Measurements from ENCODE around the gene RBBP7.

Gene RBBP7

GRCh38 chrX:16876696-16877095 lies 6.5 kb upstream of the RBBP7 start:
- no peak for TF ChIP-seq TAF1 (IDR thresholded peaks at IDR 0.05; ENCODE audit: borderline replicate concordance, insufficient read depth, low read length)
- no peak for TF ChIP-seq SIN3A (IDR thresholded peaks at IDR 0.05; ENCODE audit: borderline replicate concordance, insufficient read depth, low read length)
- TF ChIP-seq POLR2AphosphoS5 (IDR thresholded peaks at IDR 0.05; ENCODE audit: low read depth, low read length) = no peak
- TF ChIP-seq REST (IDR thresholded peaks at IDR 0.05; ENCODE audit: insufficient read depth in 1 of 2, low read depth in 2 of 2, low read length in 2 of 2) = no peak
- TF ChIP-seq FOXP2 (optimal IDR thresholded peaks at IDR 0.05; ENCODE audit: borderline replicate concordance, extremely low read depth, extremely low read length, insufficient read depth) = no peak

DNA sequence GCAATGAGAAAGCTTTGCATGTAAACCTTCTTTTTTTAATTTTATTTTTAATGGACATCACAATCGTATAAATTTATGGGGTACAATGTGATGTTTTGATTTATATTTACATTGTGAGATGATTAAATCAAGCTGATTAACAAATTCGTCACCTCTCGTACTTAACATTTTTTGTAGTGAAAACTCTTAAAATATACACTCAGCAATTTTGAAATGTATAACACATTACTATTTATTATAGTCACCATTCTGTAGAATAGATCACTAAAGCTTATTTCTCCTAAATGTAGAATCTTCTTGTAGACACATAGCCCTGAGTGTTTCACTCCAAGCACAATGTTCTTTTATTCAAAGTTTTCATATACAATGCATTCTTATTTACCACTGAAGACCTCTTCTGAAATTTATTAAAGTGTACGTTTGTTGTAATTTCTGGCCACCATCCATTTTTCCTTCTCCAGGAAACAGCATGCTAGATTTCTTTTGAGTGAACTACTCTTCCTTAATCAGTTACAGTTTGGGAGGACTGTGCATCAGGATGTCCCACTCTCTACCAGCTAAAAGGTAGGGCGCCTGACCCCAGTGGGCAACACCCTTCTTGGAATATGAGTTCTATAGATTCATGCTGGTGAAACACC lies 4.4 kb upstream of the RBBP7 start:
- TF ChIP-seq FOXP2 (optimal IDR thresholded peaks at IDR 0.05; ENCODE audit: borderline replicate concordance, extremely low read depth, extremely low read length, insufficient read depth) (no peak), SIN3A (IDR thresholded peaks at IDR 0.05; ENCODE audit: borderline replicate concordance, insufficient read depth, low read length) (no peak), TAF1 (IDR thresholded peaks at IDR 0.05; ENCODE audit: borderline replicate concordance, insufficient read depth, low read length) (no peak), POLR2AphosphoS5 (IDR thresholded peaks at IDR 0.05; ENCODE audit: low read depth, low read length) (no peak), REST (IDR thresholded peaks at IDR 0.05; ENCODE audit: insufficient read depth in 1 of 2, low read depth in 2 of 2, low read length in 2 of 2) (no peak)

GRCh38 chrX:16873106-16873505 lies 2.9 kb upstream of the RBBP7 start:
- TF ChIP-seq TAF1 (IDR thresholded peaks at IDR 0.05; ENCODE audit: borderline replicate concordance, insufficient read depth, low read length) = no peak
- TF ChIP-seq SIN3A (IDR thresholded peaks at IDR 0.05; ENCODE audit: borderline replicate concordance, insufficient read depth, low read length) = no peak
- TF ChIP-seq REST (IDR thresholded peaks at IDR 0.05; ENCODE audit: insufficient read depth in 1 of 2, low read depth in 2 of 2, low read length in 2 of 2) = no peak
- no peak for TF ChIP-seq FOXP2 (optimal IDR thresholded peaks at IDR 0.05; ENCODE audit: borderline replicate concordance, extremely low read depth, extremely low read length, insufficient read depth)
- no peak for TF ChIP-seq POLR2AphosphoS5 (IDR thresholded peaks at IDR 0.05; ENCODE audit: low read depth, low read length)

GRCh38 chrX:16870862-16871815 lies 977 bp upstream of the RBBP7 start:
- no peak for TF ChIP-seq SIN3A (IDR thresholded peaks at IDR 0.05; ENCODE audit: borderline replicate concordance, insufficient read depth, low read length)
- TF ChIP-seq TAF1 (IDR thresholded peaks at IDR 0.05; ENCODE audit: borderline replicate concordance, insufficient read depth, low read length) = no peak
- no peak for TF ChIP-seq FOXP2 (optimal IDR thresholded peaks at IDR 0.05; ENCODE audit: borderline replicate concordance, extremely low read depth, extremely low read length, insufficient read depth)
- TF ChIP-seq POLR2AphosphoS5 (IDR thresholded peaks at IDR 0.05; ENCODE audit: low read depth, low read length) = no peak
- TF ChIP-seq REST (IDR thresholded peaks at IDR 0.05; ENCODE audit: insufficient read depth in 1 of 2, low read depth in 2 of 2, low read length in 2 of 2) = no peak
